CD4-positive, alpha-beta T cell treated with Interleukin-21 for 1 hour (primary cell): ENCODE results near the gene SETDB2.

Source experiments
- DNase-seq: peaks from one replicate; pipeline ENCODE4 v3.0.0-alpha.2; 2020

SETDB2 gene

GRCh38 chr13:49443704-49444523 is at the start of gene SETDB2, which contains the start of gene CAB39L:
Gene SETDB2, plus strand, starts transcription at chr13:49444274. Its CDS starts 7,620 bp downstream, at chr13:49451894.
Gene CAB39L, minus strand, starts transcription at chr13:49444064. Its CDS starts 61,154 bp downstream, at chr13:49382910.
- peak; percentile 100 for DNase-seq

GRCh38 chr13:49395451-49395865 is 48.6 kb upstream of the SETDB2 start:
- no peak for DNase-seq

GRCh38 chr13:49395878-49396380 is 48.1 kb upstream of the SETDB2 start:
- DNase-seq: no peak

- DNase-seq: no peak
Measured at GRCh38 chr13:49399801-49400472, 44.1 kb upstream of the SETDB2 start.

GRCh38 chr13:49400755-49401659 is 43.1 kb upstream of the SETDB2 start:
- no peak for DNase-seq

- DNase-seq: no peak
Measured at GRCh38 chr13:49403996-49404702, 39.9 kb upstream of the SETDB2 start.

- no peak for DNase-seq
Measured at GRCh38 chr13:49404703-49405020, 39.4 kb upstream of the SETDB2 start.

- no peak for DNase-seq
Measured at GRCh38 chr13:49407068-49407467, 37.0 kb upstream of the SETDB2 start.

GRCh38 chr13:49407936-49408335 is 36.1 kb upstream of the SETDB2 start:
- no peak for DNase-seq

GRCh38 chr13:49409008-49409407 is 35.1 kb upstream of the SETDB2 start:
- no peak for DNase-seq

- DNase-seq: no peak
Measured at GRCh38 chr13:49410006-49410405, 34.1 kb upstream of the SETDB2 start.

- no peak for DNase-seq
Measured at GRCh38 chr13:49410477-49410876, 33.6 kb upstream of the SETDB2 start.

GRCh38 chr13:49411353-49411752 is 32.7 kb upstream of the SETDB2 start:
- no peak for DNase-seq

GRCh38 chr13:49412749-49413148 is 31.3 kb upstream of the SETDB2 start:
- DNase-seq: no peak

GRCh38 chr13:49417161-49417560 is 26.9 kb upstream of the SETDB2 start:
- DNase-seq: no peak

- no peak for DNase-seq
Measured at GRCh38 chr13:49418206-49418605, 25.9 kb upstream of the SETDB2 start.

GRCh38 chr13:49419276-49419675 is 24.8 kb upstream of the SETDB2 start:
- DNase-seq: no peak

GRCh38 chr13:49421391-49421790 is 22.7 kb upstream of the SETDB2 start:
- peak; percentile 41 for DNase-seq

GRCh38 chr13:49424011-49424560 is 20.0 kb upstream of the SETDB2 start:
- no peak for DNase-seq

GRCh38 chr13:49428041-49428763 is 15.9 kb upstream of the SETDB2 start:
- DNase-seq: no peak

- no peak for DNase-seq
Measured at GRCh38 chr13:49429121-49429520, 15.0 kb upstream of the SETDB2 start.
